WTC11 (cell line): Measurements from ENCODE around the gene PCNX4.

ENCODE experiments used
- ELF4 ChIP-seq: sonication (generic); formaldehyde crosslinking; IDR thresholded peaks from 2 replicates; pipeline ENCODE4 v1.8.1; 2022; ENCODE audit warnings: low read depth, mild to moderate bottlenecking, moderate library complexity, missing genetic modification reagents
- TF ChIP-seq, protein P1 (sequence below): fragments of 200-600 bp; IDR thresholded peaks from 2 replicates; pipeline ENCODE4 v1.8.0; 2022; ENCODE audit warnings: antibody characterized with exemption

DNA sequence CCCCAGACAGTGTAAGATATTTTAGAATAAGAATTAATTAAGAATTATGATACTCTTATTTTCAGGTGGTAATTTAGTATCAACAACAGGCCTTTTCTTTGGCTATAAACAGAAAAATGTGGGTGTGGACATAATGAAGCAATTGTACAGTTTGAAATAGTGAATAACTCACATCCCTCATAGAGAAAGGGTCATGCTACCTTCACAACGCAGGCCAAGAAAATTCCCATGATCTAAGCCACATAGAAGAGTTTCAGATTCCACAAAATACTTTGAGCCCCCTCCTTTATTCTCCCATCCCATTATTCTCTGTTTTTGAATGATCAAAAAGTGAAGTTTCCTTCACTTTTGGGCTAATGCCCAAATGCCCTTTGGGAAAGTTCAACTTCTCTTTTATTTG lies 97.0 kb downstream of the PCNX4 start:
- TF ChIP-seq, protein P1, sequence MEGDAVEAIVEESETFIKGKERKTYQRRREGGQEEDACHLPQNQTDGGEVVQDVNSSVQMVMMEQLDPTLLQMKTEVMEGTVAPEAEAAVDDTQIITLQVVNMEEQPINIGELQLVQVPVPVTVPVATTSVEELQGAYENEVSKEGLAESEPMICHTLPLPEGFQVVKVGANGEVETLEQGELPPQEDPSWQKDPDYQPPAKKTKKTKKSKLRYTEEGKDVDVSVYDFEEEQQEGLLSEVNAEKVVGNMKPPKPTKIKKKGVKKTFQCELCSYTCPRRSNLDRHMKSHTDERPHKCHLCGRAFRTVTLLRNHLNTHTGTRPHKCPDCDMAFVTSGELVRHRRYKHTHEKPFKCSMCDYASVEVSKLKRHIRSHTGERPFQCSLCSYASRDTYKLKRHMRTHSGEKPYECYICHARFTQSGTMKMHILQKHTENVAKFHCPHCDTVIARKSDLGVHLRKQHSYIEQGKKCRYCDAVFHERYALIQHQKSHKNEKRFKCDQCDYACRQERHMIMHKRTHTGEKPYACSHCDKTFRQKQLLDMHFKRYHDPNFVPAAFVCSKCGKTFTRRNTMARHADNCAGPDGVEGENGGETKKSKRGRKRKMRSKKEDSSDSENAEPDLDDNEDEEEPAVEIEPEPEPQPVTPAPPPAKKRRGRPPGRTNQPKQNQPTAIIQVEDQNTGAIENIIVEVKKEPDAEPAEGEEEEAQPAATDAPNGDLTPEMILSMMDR: no peak
- no peak for TF ChIP-seq ELF4 (CRISPR knock-in tag)
